DOHH2 (cell line): ENCODE data around the gene FOXF2.

ENCODE experiments used
- H3F3A ChIP-seq: fragments of 200-600 bp; sonication (generic), shearing (Covaris generic); 2 replicates; pipeline ENCODE4 v1.6.0; 2016; ENCODE audit warnings: antibody characterized with exemption, mild to moderate bottlenecking; ENCODE audit not compliant: control insufficient read depth, insufficient read depth
- H3K27ac ChIP-seq: fragments of 200-600 bp; sonication (generic); 2 replicates; pipeline ENCODE4 v1.5.1; 2014; ENCODE audit warnings: low read depth, mild to moderate bottlenecking, low read length, moderate library complexity
- H3K27me3 ChIP-seq: fragments of 200-600 bp; sonication (generic); 2 replicates; pipeline ENCODE4 v1.6.1; 2014; ENCODE audit warnings: mild to moderate bottlenecking, low read length, mixed read lengths; ENCODE audit not compliant: control insufficient read depth
- H3K36me3 ChIP-seq: fragments of 200-600 bp; sonication (generic); 2 replicates; pipeline ENCODE4 v1.6.1; 2014; ENCODE audit warnings: mild to moderate bottlenecking, low read length, moderate library complexity, mixed read lengths; ENCODE audit not compliant: control insufficient read depth
- H3K4me1 ChIP-seq: fragments of 200-600 bp; sonication (generic); 2 replicates; pipeline ENCODE4 v1.6.1; 2014; ENCODE audit warnings: mild to moderate bottlenecking, low read length, mixed read lengths; ENCODE audit not compliant: control insufficient read depth
- H3K4me2 ChIP-seq: fragments of 200-600 bp; sonication (generic); 2 replicates; pipeline ENCODE4 v1.6.0; 2014; ENCODE audit warnings: mild to moderate bottlenecking, low read length, moderate library complexity
- H3K4me3 ChIP-seq: fragments of 200-600 bp; sonication (generic); 2 replicates; pipeline ENCODE4 v1.5.1; 2014; ENCODE audit warnings: mild to moderate bottlenecking, low read length, mixed read lengths
- H3K79me2 ChIP-seq: fragments of 200-600 bp; sonication (generic); 2 replicates; pipeline ENCODE4 v1.6.1; 2014; ENCODE audit warnings: mild to moderate bottlenecking, low read length, mixed read lengths; ENCODE audit not compliant: control insufficient read depth
- H3K9me2 ChIP-seq: fragments of 200-600 bp; sonication (generic); replicated peaks from 2 replicates; pipeline ENCODE4 v1.6.1; 2014; ENCODE audit warnings: mild to moderate bottlenecking, low read length, mixed read lengths; ENCODE audit not compliant: control insufficient read depth
- H3K9me3 ChIP-seq: fragments of 200-600 bp; sonication (generic); 2 replicates; pipeline ENCODE4 v1.6.1; 2014; ENCODE audit warnings: antibody characterized with exemption, low read length, mixed read lengths; ENCODE audit not compliant: control insufficient read depth, insufficient read depth
- H4K20me1 ChIP-seq: fragments of 200-600 bp; sonication (generic); 2 replicates; pipeline ENCODE4 v1.6.0; 2014; ENCODE audit warnings: low read depth, mild to moderate bottlenecking, antibody characterized with exemption, low read length, moderate library complexity; ENCODE audit not compliant: control insufficient read depth, insufficient read depth
- EZH2phosphoT487 ChIP-seq: fragments of 200-600 bp; sonication (generic); IDR thresholded peaks from 2 replicates; pipeline ENCODE4 v1.6.1; 2017; ENCODE audit warnings: borderline replicate concordance, mild to moderate bottlenecking, antibody characterized with exemption, low read length, moderate library complexity, mixed read lengths
- TF ChIP-seq, protein P1 (sequence below): fragments of 200-600 bp; sonication (generic); IDR thresholded peaks from one replicate; pipeline ENCODE4 v1.5.1; 2014; ENCODE audit warnings: antibody characterized with exemption, mild to moderate bottlenecking, low read depth, low read length; ENCODE audit not compliant: poor library complexity, severe bottlenecking

FOXF2 gene

DNA sequence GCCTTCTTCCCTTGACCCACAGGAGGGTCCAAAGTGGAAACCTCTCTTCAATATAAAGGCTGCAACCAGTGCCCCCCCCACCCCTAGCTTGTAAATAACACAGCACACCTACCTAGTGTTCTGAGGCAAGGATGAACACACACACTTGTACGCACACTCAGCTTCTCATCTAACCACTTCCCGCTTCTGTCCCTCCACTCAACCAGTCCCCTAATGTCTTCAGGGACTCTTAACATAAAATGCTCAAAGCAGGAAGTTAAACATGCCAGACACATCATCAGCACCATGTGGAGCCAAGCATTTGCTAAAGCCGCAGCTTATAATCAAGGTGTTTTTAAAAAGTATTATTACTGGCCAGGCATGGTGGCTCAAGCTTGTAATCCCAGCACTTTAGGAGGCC is 42.2 kb upstream of the FOXF2 start:
- Histone ChIP-seq H3K4me3 (no peak overlapping the region), H3K9me2 (no peaks in the 10 kb centered on the region), H3K9me3 (peaks cover 9% of the 10 kb centered on the region; the same call in 1 of the 2 replicates), H3K4me1 (no peaks in the 10 kb centered on the region), H3K79me2 (no peaks in the 10 kb centered on the region), H3K36me3 (no peaks in the 10 kb centered on the region), H3K4me2 (no peak overlapping the region), H3K27me3 (no peaks in the 10 kb centered on the region), H3K27ac (no peak overlapping the region), H3F3A (no peaks in the 10 kb centered on the region), H4K20me1 (no peaks in the 10 kb centered on the region)
- TF ChIP-seq, protein P1, sequence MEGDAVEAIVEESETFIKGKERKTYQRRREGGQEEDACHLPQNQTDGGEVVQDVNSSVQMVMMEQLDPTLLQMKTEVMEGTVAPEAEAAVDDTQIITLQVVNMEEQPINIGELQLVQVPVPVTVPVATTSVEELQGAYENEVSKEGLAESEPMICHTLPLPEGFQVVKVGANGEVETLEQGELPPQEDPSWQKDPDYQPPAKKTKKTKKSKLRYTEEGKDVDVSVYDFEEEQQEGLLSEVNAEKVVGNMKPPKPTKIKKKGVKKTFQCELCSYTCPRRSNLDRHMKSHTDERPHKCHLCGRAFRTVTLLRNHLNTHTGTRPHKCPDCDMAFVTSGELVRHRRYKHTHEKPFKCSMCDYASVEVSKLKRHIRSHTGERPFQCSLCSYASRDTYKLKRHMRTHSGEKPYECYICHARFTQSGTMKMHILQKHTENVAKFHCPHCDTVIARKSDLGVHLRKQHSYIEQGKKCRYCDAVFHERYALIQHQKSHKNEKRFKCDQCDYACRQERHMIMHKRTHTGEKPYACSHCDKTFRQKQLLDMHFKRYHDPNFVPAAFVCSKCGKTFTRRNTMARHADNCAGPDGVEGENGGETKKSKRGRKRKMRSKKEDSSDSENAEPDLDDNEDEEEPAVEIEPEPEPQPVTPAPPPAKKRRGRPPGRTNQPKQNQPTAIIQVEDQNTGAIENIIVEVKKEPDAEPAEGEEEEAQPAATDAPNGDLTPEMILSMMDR = no peak
- no peak for TF ChIP-seq EZH2phosphoT487

DNA sequence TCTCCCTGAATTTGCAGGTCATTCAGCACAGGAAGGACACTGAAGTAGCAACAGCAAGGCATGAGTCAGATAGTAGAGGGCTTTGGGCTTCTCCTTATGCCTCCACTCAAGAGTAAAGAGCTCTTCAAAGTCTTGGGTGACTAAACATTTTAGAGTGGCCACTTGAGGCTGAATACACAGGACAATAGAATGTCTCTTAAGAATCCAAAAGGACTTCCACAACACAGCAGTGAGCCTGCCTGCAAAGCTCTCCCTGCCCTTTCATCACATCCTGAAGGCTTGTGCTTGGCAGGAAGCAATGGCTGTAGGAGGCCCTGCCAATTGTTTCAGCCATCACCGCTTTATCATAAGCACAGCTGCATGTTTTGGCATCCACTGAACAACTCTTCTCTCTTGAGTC is 40.7 kb upstream of the FOXF2 start:
- H4K20me1 ChIP-seq = no peaks in the 10 kb centered on the region
- no peaks in the 10 kb centered on the region for H3K27me3 ChIP-seq
- H3K4me3 ChIP-seq = no peak overlapping the region
- no peak overlapping the region for H3K27ac ChIP-seq
- no peaks in the 10 kb centered on the region for H3K4me1 ChIP-seq
- H3K9me3 ChIP-seq = peaks cover 9% of the 10 kb centered on the region; the same call in 1 of the 2 replicates
- H3K79me2 ChIP-seq = no peaks in the 10 kb centered on the region
- no peaks in the 10 kb centered on the region for H3K36me3 ChIP-seq
- H3K9me2 ChIP-seq = no peaks in the 10 kb centered on the region
- no peaks in the 10 kb centered on the region for H3F3A ChIP-seq
- no peak for TF ChIP-seq EZH2phosphoT487
- TF ChIP-seq, protein P1 = no peak
- no peak overlapping the region for H3K4me2 ChIP-seq

DNA sequence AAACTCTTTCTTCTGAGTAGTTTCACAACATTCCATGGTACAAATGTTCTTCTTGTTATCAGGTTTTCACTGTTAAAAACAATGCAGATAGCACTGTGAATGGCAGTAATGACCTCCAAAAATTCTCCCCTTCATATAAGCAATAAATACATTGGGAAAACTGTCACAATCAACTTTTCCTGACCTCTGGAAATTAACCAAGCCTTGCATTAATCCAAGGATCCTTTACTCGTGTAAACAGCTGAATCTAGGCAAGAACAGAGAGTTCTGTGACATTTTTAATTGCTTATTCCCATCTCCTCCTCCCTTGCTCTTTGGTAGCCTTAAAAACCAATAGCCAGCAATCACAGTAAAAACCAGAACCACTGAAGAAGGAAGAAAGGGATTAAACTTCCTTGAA is 39.7 kb upstream of the FOXF2 start:
- H3K9me3 ChIP-seq = peaks cover 4% of the 10 kb centered on the region; the same call in 1 of the 2 replicates
- no peaks in the 10 kb centered on the region for H3K4me1 ChIP-seq
- H3K4me3 ChIP-seq = no peak overlapping the region
- no peaks in the 10 kb centered on the region for H3K36me3 ChIP-seq
- H3K9me2 ChIP-seq = no peaks in the 10 kb centered on the region
- no peaks in the 10 kb centered on the region for H3K79me2 ChIP-seq
- H3K27ac ChIP-seq = no peak overlapping the region
- no peak overlapping the region for H3K4me2 ChIP-seq
- H4K20me1 ChIP-seq = no peaks in the 10 kb centered on the region
- no peaks in the 10 kb centered on the region for H3K27me3 ChIP-seq
- TF ChIP-seq EZH2phosphoT487 = no peak
- TF ChIP-seq, protein P1 = no peak
- H3F3A ChIP-seq = no peaks in the 10 kb centered on the region
